PC-9 (cell line): ENCODE results near the gene COL4A2. TPM values are rescaled to one million over a fixed set of nuclear protein-coding genes. Genes with fewer than 3 reads are reported as not detected.

ENCODE experiments used
- BruUV-seq: library from RNA; stranded (reverse); fragments of 400-500 nt; replicated peaks from 2 replicates; lab custom pipeline; 2021; lab: Mats Ljungman, UMichigan
- CTCF ChIA-PET: fragments of 300-600 bp; sonication (Branson Sonifier 250); formaldehyde crosslinking; loops from one replicate; lab custom pipeline; 2022; ENCODE audit warnings: antibody characterized with exemption; lab: Charles Lee
- POLR2A ChIA-PET: fragments of 300-600 bp; sonication (Branson Sonifier 250); formaldehyde crosslinking; loops from one replicate; lab custom pipeline; 2022; ENCODE audit warnings: antibody characterized with exemption; ENCODE audit not compliant: unreplicated experiment; lab: Charles Lee
- DNase-seq, 2 experiments: peaks; one replicate each; pipeline versions ENCODE4 v3.0.0 to v3.0.0-alpha.2; 2015 to 2022; ENCODE audit warnings: mixed read lengths in 1 of 2
- H2AFZ ChIP-seq: fragments of 200-600 bp; sonication (generic); 2 replicates; pipeline ENCODE4 v1.8.1; 2017; ENCODE audit warnings: antibody characterized with exemption
- H3F3A ChIP-seq: fragments of 200-600 bp; sonication (generic); 2 replicates; pipeline ENCODE4 v1.8.1; 2017; ENCODE audit warnings: antibody characterized with exemption, mild to moderate bottlenecking, low read depth; ENCODE audit not compliant: insufficient read depth
- H3K27ac ChIP-seq: fragments of 200-600 bp; sonication (generic); 2 replicates; pipeline ENCODE4 v1.6.1; 2016; ENCODE audit warnings: mixed run types
- H3K27me3 ChIP-seq: fragments of 200-600 bp; sonication (generic); 2 replicates; pipeline ENCODE4 v1.6.1; 2016; ENCODE audit warnings: low read depth, mixed run types; ENCODE audit not compliant: insufficient read depth
- H3K36me3 ChIP-seq: fragments of 200-600 bp; sonication (generic); 2 replicates; pipeline ENCODE4 v1.6.1; 2016; ENCODE audit warnings: low read depth, mixed run types
- H3K4me1 ChIP-seq: fragments of 200-600 bp; sonication (generic); replicated peaks from 2 replicates; pipeline ENCODE4 v1.6.1; 2016; ENCODE audit warnings: mixed run types; ENCODE audit not compliant: insufficient read depth
- H3K4me2 ChIP-seq: fragments of 200-600 bp; sonication (generic); 2 replicates; pipeline ENCODE4 v1.6.1; 2017; ENCODE audit warnings: mixed run types
- H3K4me3 ChIP-seq: fragments of 200-600 bp; sonication (generic); 2 replicates; pipeline ENCODE4 v1.6.1; 2016; ENCODE audit warnings: mixed run types
- H3K79me2 ChIP-seq: fragments of 200-600 bp; sonication (generic); 2 replicates; pipeline ENCODE4 v1.6.1; 2017; ENCODE audit warnings: low read depth, mixed run types
- H3K9me2 ChIP-seq: fragments of 200-600 bp; sonication (generic); 2 replicates; pipeline ENCODE4 v1.8.1; 2017; ENCODE audit warnings: mild to moderate bottlenecking; ENCODE audit not compliant: insufficient read depth
- H3K9me3 ChIP-seq: fragments of 200-600 bp; sonication (generic); 2 replicates; pipeline ENCODE4 v1.8.1; 2016; ENCODE audit warnings: low read depth; ENCODE audit not compliant: insufficient read depth
- H4K20me1 ChIP-seq: fragments of 200-600 bp; sonication (generic); 2 replicates; pipeline ENCODE4 v1.8.1; 2017; ENCODE audit not compliant: insufficient read depth
- EZH2 ChIP-seq: fragments of 200-600 bp; sonication (generic); IDR thresholded peaks from 2 replicates; pipeline ENCODE4 v1.8.0; 2017; ENCODE audit warnings: antibody characterized with exemption, low read depth
- intact Hi-C: fragments of 100-400 bp; cut with micrococcal nuclease; formaldehyde crosslinking; loops from one replicate; pipeline ENCODE4 v1.10.0; 2022; ENCODE audit not compliant: unreplicated experiment
- total RNA-seq: library from RNA; stranded (reverse); gene quantifications from 2 replicates; pipeline ENCODE4 v1.2.3, GENCODE V29; 2021
- TF ChIP-seq, protein P1 (sequence below): fragments of 200-600 bp; sonication (generic); conservative IDR thresholded peaks from 2 replicates; pipeline ENCODE4 v1.6.1; 2017; ENCODE audit warnings: mixed run types, antibody characterized with exemption, mild to moderate bottlenecking, moderate library complexity

COL4A2 gene
- total RNA-seq, 1 experiment from 2014 or later: 1.2 TPM

- no peak overlapping the region for H3K4me3 ChIP-seq
- BruUV-seq: no TSS peak
- no peak overlapping the region for H3K27ac ChIP-seq
- H3K79me2 ChIP-seq: no peaks in the 10 kb centered on the region
- H2AFZ ChIP-seq: no peak overlapping the region
- H4K20me1 ChIP-seq: no peaks in the 10 kb centered on the region
- no peaks in the 10 kb centered on the region for H3K27me3 ChIP-seq
- ChIA-PET CTCF (interaction anchor here (0.6 to 1.4 kb wide), 10 partner anchors 11 to 138 kb away, joined by 3 to 31 read pairs (median 4); no protein-coding TSS in a partner anchor), POLR2A (interaction anchor here (0.6 to 0.9 kb wide), 3 partner anchors 43 to 92 kb away, joined by 3 to 4 read pairs (median 3); no protein-coding TSS in a partner anchor)
- TF ChIP-seq, protein P1, sequence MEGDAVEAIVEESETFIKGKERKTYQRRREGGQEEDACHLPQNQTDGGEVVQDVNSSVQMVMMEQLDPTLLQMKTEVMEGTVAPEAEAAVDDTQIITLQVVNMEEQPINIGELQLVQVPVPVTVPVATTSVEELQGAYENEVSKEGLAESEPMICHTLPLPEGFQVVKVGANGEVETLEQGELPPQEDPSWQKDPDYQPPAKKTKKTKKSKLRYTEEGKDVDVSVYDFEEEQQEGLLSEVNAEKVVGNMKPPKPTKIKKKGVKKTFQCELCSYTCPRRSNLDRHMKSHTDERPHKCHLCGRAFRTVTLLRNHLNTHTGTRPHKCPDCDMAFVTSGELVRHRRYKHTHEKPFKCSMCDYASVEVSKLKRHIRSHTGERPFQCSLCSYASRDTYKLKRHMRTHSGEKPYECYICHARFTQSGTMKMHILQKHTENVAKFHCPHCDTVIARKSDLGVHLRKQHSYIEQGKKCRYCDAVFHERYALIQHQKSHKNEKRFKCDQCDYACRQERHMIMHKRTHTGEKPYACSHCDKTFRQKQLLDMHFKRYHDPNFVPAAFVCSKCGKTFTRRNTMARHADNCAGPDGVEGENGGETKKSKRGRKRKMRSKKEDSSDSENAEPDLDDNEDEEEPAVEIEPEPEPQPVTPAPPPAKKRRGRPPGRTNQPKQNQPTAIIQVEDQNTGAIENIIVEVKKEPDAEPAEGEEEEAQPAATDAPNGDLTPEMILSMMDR: no peak
- TF ChIP-seq EZH2: no peak
- peak overlapping the region; percentile 21; the same call in 1 of the 2 replicates for H3K4me2 ChIP-seq
- intact Hi-C loops: loop anchor here (5.0 kb wide), 2 partner anchors 122 to 252 kb away; partner anchors contain the start of gene CARS2
- no peak for DNase-seq
- H3K4me1 ChIP-seq: peaks cover 29% of the 10 kb centered on the region
- no peaks in the 10 kb centered on the region for H3K9me3 ChIP-seq
- H3F3A ChIP-seq: no peaks in the 10 kb centered on the region
- H3K9me2 ChIP-seq: no peaks in the 10 kb centered on the region
- no peaks in the 10 kb centered on the region for H3K36me3 ChIP-seq
Observed at GRCh38 chr13:110455444-110455843, 148.4 kb downstream of the COL4A2 start.

- Histone ChIP-seq H3K27me3 (no peaks in the 10 kb centered on the region), H3K9me3 (no peaks in the 10 kb centered on the region), H3K4me2 (peak overlapping the region; percentile 21), H3K9me2 (no peaks in the 10 kb centered on the region), H3F3A (no peaks in the 10 kb centered on the region), H3K4me3 (no peak overlapping the region), H3K36me3 (no peaks in the 10 kb centered on the region), H2AFZ (no peak overlapping the region), H4K20me1 (no peaks in the 10 kb centered on the region), H3K79me2 (no peaks in the 10 kb centered on the region), H3K4me1 (peaks cover 26% of the 10 kb centered on the region), H3K27ac (no peak overlapping the region)
- TF ChIP-seq, protein P1: peak; percentile 96
- no peak for TF ChIP-seq EZH2
- no TSS peak for BruUV-seq
- POLR2A ChIA-PET: interaction anchor here (0.5 to 0.9 kb wide), 5 partner anchors 37 to 250 kb away, joined by 3 to 8 read pairs (median 3); no protein-coding TSS in a partner anchor
- intact Hi-C loops: loop anchor here (1.0 to 5.0 kb wide), 7 partner anchors 51 to 363 kb away; partner anchors contain the start of genes CARS2 and RAB20
- DNase-seq: peak; percentile 78 to 83
- CTCF ChIA-PET: interaction anchor here (0.6 to 1.4 kb wide), 10 partner anchors 12 to 138 kb away, joined by 3 to 31 read pairs (median 4); no protein-coding TSS in a partner anchor
Observed at GRCh38 chr13:110455941-110456340, 148.9 kb downstream of the COL4A2 start.

GRCh38 chr13:110456550-110456949 is 149.5 kb downstream of the COL4A2 start:
- no peaks in the 10 kb centered on the region for H3F3A ChIP-seq
- no peaks in the 10 kb centered on the region for H4K20me1 ChIP-seq
- no TSS peak for BruUV-seq
- peaks cover 23% of the 10 kb centered on the region for H3K4me1 ChIP-seq
- no peaks in the 10 kb centered on the region for H3K36me3 ChIP-seq
- intact Hi-C loops: loop anchor here (1.0 to 5.0 kb wide), 7 partner anchors 51 to 363 kb away; partner anchors contain the start of genes CARS2 and RAB20
- no peak overlapping the region for H3K4me3 ChIP-seq
- H3K79me2 ChIP-seq: no peaks in the 10 kb centered on the region
- no peak for TF ChIP-seq EZH2
- TF ChIP-seq, protein P1: no peak
- POLR2A ChIA-PET: interaction anchor here (0.5 kb wide), 1 partner anchor 124 kb away, joined by 8 read pairs; no protein-coding TSS in a partner anchor
- no peak overlapping the region for H3K4me2 ChIP-seq
- no peak for DNase-seq
- no peak overlapping the region for H2AFZ ChIP-seq
- H3K27ac ChIP-seq: no peak overlapping the region
- no peaks in the 10 kb centered on the region for H3K27me3 ChIP-seq
- CTCF ChIA-PET: interaction anchor here (0.9 to 1.4 kb wide), 4 partner anchors 12 to 71 kb away, joined by 3 to 31 read pairs (median 4); no protein-coding TSS in a partner anchor
- H3K9me2 ChIP-seq: no peaks in the 10 kb centered on the region
- H3K9me3 ChIP-seq: no peaks in the 10 kb centered on the region
